Karpas-422 (cell line): ENCODE results near the gene MPZL2. TPM values are rescaled to one million over a fixed set of nuclear protein-coding genes. Genes with fewer than 3 reads are reported as not detected.
A peak's percentile ranks its signal among the peaks of the same experiment; 100 is the strongest.

Experiments used
- DNase-seq: peaks from one replicate; pipeline ENCODE4 v3.0.0-alpha.2; 2015
- H2AFZ ChIP-seq: fragments of 200-600 bp; sonication (generic); 2 replicates; pipeline ENCODE4 v1.6.1; 2014; ENCODE audit warnings: antibody characterized with exemption, low read length, mixed read lengths
- H3K27ac ChIP-seq: fragments of 200-600 bp; sonication (generic); 2 replicates; pipeline ENCODE4 v1.5.1; 2014; ENCODE audit warnings: mild to moderate bottlenecking, low read length, moderate library complexity
- H3K27me3 ChIP-seq: fragments of 200-600 bp; sonication (generic); 2 replicates; pipeline ENCODE4 v1.6.1; 2014; ENCODE audit warnings: low read length, mixed read lengths
- H3K36me3 ChIP-seq: fragments of 200-600 bp; sonication (generic); 2 replicates; pipeline ENCODE4 v1.6.1; 2014; ENCODE audit warnings: low read length, mixed read lengths; ENCODE audit not compliant: insufficient read depth
- H3K4me1 ChIP-seq: fragments of 200-600 bp; sonication (generic); 2 replicates; pipeline ENCODE4 v1.6.1; 2014; ENCODE audit warnings: mild to moderate bottlenecking, low read length, mixed read lengths
- H3K4me2 ChIP-seq: fragments of 200-600 bp; sonication (generic); 2 replicates; pipeline ENCODE4 v1.6.1; 2014; ENCODE audit warnings: low read length, low read depth, mild to moderate bottlenecking; ENCODE audit not compliant: poor library complexity, severe bottlenecking
- H3K4me3 ChIP-seq: fragments of 200-600 bp; sonication (generic); 2 replicates; pipeline ENCODE4 v1.5.1; 2014; ENCODE audit warnings: mild to moderate bottlenecking, antibody characterized with exemption, low read length, mixed read lengths
- H3K79me2 ChIP-seq: fragments of 200-600 bp; sonication (generic); 2 replicates; pipeline ENCODE4 v1.6.1; 2014; ENCODE audit warnings: mild to moderate bottlenecking, low read length, mixed read lengths
- H3K9ac ChIP-seq: fragments of 200-600 bp; sonication (generic); 2 replicates; pipeline ENCODE4 v1.6.0; 2014; ENCODE audit warnings: low read length
- H3K9me2 ChIP-seq: fragments of 200-600 bp; sonication (generic), shearing (Covaris generic); replicated peaks from 2 replicates; pipeline ENCODE4 v1.6.0; 2014; ENCODE audit warnings: mild to moderate bottlenecking, low read length, moderate library complexity; ENCODE audit not compliant: insufficient read depth
- H3K9me3 ChIP-seq: fragments of 300-700, 200-600 bp; sonication (generic); 2 replicates; pipeline ENCODE4 v1.6.1; 2014; ENCODE audit warnings: low read length, mixed read lengths
- H4K20me1 ChIP-seq: fragments of 200-600 bp; sonication (generic); 2 replicates; pipeline ENCODE4 v1.6.1; 2014; ENCODE audit warnings: mild to moderate bottlenecking, antibody characterized with exemption, low read length, low read depth; ENCODE audit not compliant: insufficient read depth
- total RNA-seq: library from RNA; depleted of rRNA; stranded (reverse); fragments of >200 nt; shearing (Covaris generic); gene quantifications from 2 replicates; pipeline ENCODE4 v1.2.3, GENCODE V29; 2014; ENCODE audit warnings: low replicate concordance

Gene MPZL2
- total RNA-seq, 1 experiment from 2014 or later = not detected

DNA sequence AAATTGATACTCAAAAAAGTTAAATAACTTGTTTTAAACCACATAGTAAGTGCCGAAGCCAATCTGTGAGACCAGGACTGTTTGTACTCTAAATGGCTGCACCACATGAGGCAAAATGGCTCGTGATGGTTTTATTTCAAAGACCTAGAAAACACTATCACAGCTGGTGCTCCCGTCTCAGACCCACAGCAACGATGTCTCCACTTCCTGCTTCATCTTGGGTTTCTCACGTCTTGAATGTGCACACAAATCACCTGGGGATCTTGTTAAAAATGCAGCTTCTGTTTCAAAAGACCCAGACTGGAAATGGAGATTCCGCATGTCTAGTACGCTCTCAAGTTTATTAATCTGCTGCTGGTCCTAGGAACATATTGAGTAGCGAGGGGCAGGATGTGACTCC lies 41.6 kb upstream of the MPZL2 start:
- H3K9ac ChIP-seq = no peak overlapping the region
- peak overlapping the region; percentile 67 for H2AFZ ChIP-seq
- no peaks in the 10 kb centered on the region for H3K4me1 ChIP-seq
- no peak for DNase-seq
- no peaks in the 10 kb centered on the region for H3K9me2 ChIP-seq
- H3K27ac ChIP-seq = no peak overlapping the region
- no peaks in the 10 kb centered on the region for H3K27me3 ChIP-seq
- H3K9me3 ChIP-seq = no peaks in the 10 kb centered on the region
- no peaks in the 10 kb centered on the region for H3K36me3 ChIP-seq
- H4K20me1 ChIP-seq = no peaks in the 10 kb centered on the region
- H3K4me2 ChIP-seq = no peak overlapping the region
- no peak overlapping the region for H3K4me3 ChIP-seq
- no peaks in the 10 kb centered on the region for H3K79me2 ChIP-seq

DNA sequence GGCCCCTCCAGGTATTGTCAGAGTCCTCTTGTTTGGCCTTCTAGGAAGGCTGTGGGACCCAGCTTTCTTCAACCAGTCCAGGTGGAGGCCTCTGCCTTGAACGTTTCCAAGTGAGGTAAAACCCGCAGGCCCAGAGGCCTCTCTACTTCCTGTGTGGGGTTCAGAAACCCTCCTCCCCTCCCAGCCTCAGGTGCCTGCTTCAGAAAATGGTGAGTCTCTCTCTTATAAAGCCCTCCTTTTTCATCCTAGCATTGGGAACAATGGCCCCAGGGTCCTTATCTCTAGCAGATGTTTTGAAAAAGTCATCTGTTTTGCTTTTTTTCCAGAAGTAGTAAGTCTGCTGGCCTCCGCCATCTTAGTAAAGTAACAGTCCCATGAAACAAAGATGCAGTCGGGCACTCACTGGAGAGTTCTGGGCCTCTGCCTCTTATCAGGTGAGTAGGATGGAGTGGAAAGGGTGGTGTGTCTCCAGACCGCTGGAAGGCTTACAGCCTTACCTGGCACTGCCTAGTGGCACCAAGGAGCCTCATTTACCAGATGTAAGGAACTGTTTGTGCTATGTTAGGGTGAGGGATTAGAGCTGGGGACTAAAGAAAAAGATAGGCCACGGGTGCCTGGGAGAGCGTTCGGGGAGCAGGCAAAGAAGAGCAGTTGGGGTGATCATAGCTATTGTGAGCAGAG lies 40.6 kb upstream of the MPZL2 start, which contains the start of gene CD3E:
Gene CD3E (plus strand): TSS at position 163 of the 681 bp plus-strand sequence. CDS start 223 bp downstream, at position 386.
- H2AFZ ChIP-seq = 0 out of 2 replicates have a peak within 1 kb of the TSS, but pooled peaks have one; percentile 36
- H3K4me1 ChIP-seq = no peaks in the 10 kb centered on the region
- no peak within 1 kb of the TSS for H3K4me2 ChIP-seq

GRCh38 chr11:118304227-118304567 lies 40.1 kb upstream of the MPZL2 start:
- H3K9ac ChIP-seq = no peak overlapping the region
- no peaks in the 10 kb centered on the region for H3K4me1 ChIP-seq
- H3K36me3 ChIP-seq = no peaks in the 10 kb centered on the region
- H3K9me2 ChIP-seq = no peaks in the 10 kb centered on the region
- H3K9me3 ChIP-seq = no peaks in the 10 kb centered on the region
- no peaks in the 10 kb centered on the region for H3K79me2 ChIP-seq
- H3K27me3 ChIP-seq = no peaks in the 10 kb centered on the region
- H3K4me2 ChIP-seq = no peak overlapping the region
- no peak overlapping the region for H3K27ac ChIP-seq
- no peak overlapping the region for H2AFZ ChIP-seq
- no peak for DNase-seq
- H4K20me1 ChIP-seq = no peaks in the 10 kb centered on the region
- no peak overlapping the region for H3K4me3 ChIP-seq

More for the DNA sequence above, 40.6 kb upstream of the MPZL2 start, which contains the start of gene CD3E:
- H3K4me3 ChIP-seq = no peak within 1 kb of the TSS
- no peaks in the 10 kb centered on the region for H4K20me1 ChIP-seq
- H3K9me2 ChIP-seq = no peaks in the 10 kb centered on the region
- no peaks in the 10 kb centered on the region for H3K36me3 ChIP-seq
- H3K27ac ChIP-seq = no peak within 1 kb of the TSS
- no peak for DNase-seq
- H3K79me2 ChIP-seq = no peaks in the 10 kb centered on the region
- no peaks in the 10 kb centered on the region for H3K27me3 ChIP-seq
- no peak within 1 kb of the TSS for H3K9ac ChIP-seq
- H3K9me3 ChIP-seq = no peaks in the 10 kb centered on the region

DNA sequence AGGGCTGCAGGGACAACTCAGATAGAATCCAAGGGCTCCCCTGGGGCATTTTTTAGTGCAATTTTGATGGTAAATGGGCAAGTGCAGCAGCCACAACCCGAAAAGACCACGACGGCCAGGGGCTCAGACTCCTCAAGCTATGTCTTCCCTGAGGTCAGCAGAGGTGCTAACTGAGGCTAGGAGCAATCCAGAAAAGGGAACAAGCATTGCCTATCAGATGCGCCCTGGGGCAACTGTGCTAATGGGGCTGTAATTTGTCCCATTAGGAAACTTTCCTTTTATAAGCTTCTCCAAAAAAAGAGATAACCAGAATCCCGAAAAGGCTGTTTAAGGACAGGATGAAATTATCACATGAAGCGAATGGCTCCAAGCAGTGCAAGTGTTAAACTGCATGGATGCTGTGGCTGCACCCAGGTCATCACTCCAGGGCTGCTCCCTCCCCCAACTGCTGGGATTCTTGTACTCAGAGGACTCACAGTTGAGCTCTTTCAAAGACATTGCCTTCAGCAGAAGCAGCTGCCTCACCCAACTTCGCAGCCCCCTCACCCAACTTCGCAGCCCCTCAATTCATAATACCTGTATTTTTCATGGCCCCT lies 37.6 kb upstream of the MPZL2 start:
- Histone ChIP-seq H3K9ac (no peak overlapping the region), H3K9me3 (no peaks in the 10 kb centered on the region), H3K4me2 (no peak overlapping the region), H3K9me2 (no peaks in the 10 kb centered on the region), H3K79me2 (no peaks in the 10 kb centered on the region), H3K27ac (no peak overlapping the region), H3K27me3 (no peaks in the 10 kb centered on the region), H2AFZ (no peak overlapping the region), H3K4me3 (no peak overlapping the region), H4K20me1 (no peaks in the 10 kb centered on the region), H3K36me3 (no peaks in the 10 kb centered on the region), H3K4me1 (no peaks in the 10 kb centered on the region)
- no peak for DNase-seq

DNA sequence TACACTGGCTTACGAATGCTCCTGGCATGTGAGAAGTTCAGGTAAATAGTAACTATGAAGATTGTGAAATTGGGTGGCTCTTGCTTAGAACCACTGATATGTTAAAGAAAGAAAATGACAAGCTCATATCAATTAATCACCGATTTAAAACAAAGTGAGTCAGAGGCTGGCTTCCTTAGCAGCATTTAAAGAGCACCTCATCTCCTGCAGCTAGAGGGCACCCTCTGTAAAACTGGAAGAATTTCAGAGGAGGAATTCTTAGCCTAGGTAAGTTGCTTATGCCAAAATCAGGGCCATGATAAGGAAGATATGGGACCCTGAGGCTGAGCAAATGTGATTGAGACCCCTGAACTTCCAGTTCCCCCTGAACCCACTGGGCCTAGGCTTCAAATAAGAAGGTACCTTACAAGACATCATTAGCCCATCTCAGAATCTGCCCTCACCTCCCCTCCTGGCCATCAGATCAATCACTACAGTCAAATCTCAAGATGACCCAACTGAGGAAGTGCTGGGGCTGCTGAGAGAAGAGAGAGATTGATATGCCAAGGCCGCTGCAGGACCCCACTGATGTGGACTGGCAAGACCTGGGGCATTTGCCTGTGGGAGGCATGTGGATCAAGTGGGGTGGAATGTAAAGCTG lies 31.8 kb upstream of the MPZL2 start:
- Histone ChIP-seq H3K79me2 (no peaks in the 10 kb centered on the region), H3K4me3 (no peak overlapping the region), H3K4me1 (peaks cover 11% of the 10 kb centered on the region), H3K4me2 (no peak overlapping the region), H3K9me3 (no peaks in the 10 kb centered on the region), H3K36me3 (no peaks in the 10 kb centered on the region), H3K27ac (no peak overlapping the region), H2AFZ (peak overlapping the region; percentile 36; the same call in 1 of the 2 replicates), H3K9ac (no peak overlapping the region), H3K27me3 (no peaks in the 10 kb centered on the region), H3K9me2 (no peaks in the 10 kb centered on the region), H4K20me1 (no peaks in the 10 kb centered on the region)
- peak; percentile 72 for DNase-seq

GRCh38 chr11:118295199-118295598 lies 31.1 kb upstream of the MPZL2 start:
- no peak overlapping the region for H3K4me3 ChIP-seq
- no peak overlapping the region for H2AFZ ChIP-seq
- H3K9me3 ChIP-seq = no peaks in the 10 kb centered on the region
- no peaks in the 10 kb centered on the region for H4K20me1 ChIP-seq
- no peaks in the 10 kb centered on the region for H3K9me2 ChIP-seq
- H3K27ac ChIP-seq = no peak overlapping the region
- no peaks in the 10 kb centered on the region for H3K79me2 ChIP-seq
- no peaks in the 10 kb centered on the region for H3K27me3 ChIP-seq
- no peak overlapping the region for H3K4me2 ChIP-seq
- peaks cover 11% of the 10 kb centered on the region for H3K4me1 ChIP-seq
- DNase-seq = no peak
- H3K9ac ChIP-seq = no peak overlapping the region
- no peaks in the 10 kb centered on the region for H3K36me3 ChIP-seq

DNA sequence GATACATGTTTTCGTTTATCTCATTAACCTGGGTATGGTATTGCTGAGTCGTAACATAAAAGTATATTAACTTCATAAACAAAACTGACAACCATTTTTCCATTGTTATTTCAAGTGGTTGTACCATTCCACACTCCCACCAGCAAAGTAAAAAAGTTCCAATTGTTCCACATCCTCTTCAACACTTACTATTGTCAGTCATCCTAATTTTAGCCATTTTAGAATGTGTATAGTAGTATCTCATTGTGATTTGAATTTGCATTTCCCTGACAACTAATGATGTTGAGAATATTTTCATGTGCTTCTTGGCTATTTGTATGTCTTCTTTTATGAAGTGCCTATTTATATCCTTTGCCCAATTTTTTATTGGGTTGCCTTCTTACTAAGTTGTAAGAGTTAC lies 30.0 kb upstream of the MPZL2 start:
- DNase-seq = no peak
- Histone ChIP-seq H4K20me1 (no peaks in the 10 kb centered on the region), H3K27me3 (no peaks in the 10 kb centered on the region)

DNA sequence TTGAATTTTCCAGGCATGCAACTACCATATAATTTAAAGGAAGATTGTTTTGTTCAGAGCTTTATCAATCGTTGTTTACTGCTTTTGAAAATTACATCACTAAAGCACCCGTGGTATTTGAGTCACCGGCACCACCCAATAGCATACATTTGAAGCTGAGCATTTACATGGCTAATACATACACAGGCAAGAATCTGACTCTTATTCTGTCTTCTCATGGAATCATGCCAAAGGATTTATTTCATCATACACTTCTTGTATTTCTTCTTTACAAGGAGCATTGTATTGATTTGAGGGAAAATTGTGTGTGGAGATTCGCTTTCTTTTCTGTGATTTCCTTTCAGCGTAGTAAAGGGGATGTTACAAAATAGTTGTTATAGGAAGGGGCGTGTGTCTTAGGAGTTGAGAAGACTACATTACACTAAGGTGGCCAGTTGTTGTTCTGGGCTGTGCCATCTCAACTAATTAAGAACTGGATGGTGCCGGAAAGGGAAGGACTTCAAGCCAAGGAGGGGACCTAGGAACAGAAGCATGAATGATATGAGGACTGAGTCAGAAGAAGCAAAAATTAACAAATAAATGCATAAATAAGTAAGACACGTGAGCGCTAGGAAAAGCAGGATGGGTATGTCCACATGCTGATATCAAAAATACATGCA lies 27.5 kb upstream of the MPZL2 start:
- DNase-seq = no peak
- H3K36me3 ChIP-seq = no peaks in the 10 kb centered on the region
- no peak overlapping the region for H2AFZ ChIP-seq
- H3K9me3 ChIP-seq = no peaks in the 10 kb centered on the region
- no peak overlapping the region for H3K27ac ChIP-seq
- H3K79me2 ChIP-seq = no peaks in the 10 kb centered on the region
- H4K20me1 ChIP-seq = no peaks in the 10 kb centered on the region
- peaks cover 14% of the 10 kb centered on the region for H3K4me1 ChIP-seq
- H3K4me2 ChIP-seq = no peak overlapping the region
- H3K27me3 ChIP-seq = no peaks in the 10 kb centered on the region
- no peaks in the 10 kb centered on the region for H3K9me2 ChIP-seq
- no peak overlapping the region for H3K9ac ChIP-seq
- no peak overlapping the region for H3K4me3 ChIP-seq

More for the DNA sequence above, 30.0 kb upstream of the MPZL2 start:
- Histone ChIP-seq H2AFZ (no peak overlapping the region), H3K9me2 (no peaks in the 10 kb centered on the region), H3K36me3 (no peaks in the 10 kb centered on the region), H3K79me2 (no peaks in the 10 kb centered on the region), H3K4me2 (no peak overlapping the region), H3K4me1 (peaks cover 11% of the 10 kb centered on the region), H3K4me3 (no peak overlapping the region), H3K9ac (no peak overlapping the region), H3K9me3 (no peaks in the 10 kb centered on the region), H3K27ac (no peak overlapping the region)
